ENCODE results near the gene FAM136A.
"Not testable (repeated sequence)": the region's sequence is repeated elsewhere in the genome, so short reads cannot be mapped to it uniquely, and the experiment has no call there.

FAM136A gene

DNA sequence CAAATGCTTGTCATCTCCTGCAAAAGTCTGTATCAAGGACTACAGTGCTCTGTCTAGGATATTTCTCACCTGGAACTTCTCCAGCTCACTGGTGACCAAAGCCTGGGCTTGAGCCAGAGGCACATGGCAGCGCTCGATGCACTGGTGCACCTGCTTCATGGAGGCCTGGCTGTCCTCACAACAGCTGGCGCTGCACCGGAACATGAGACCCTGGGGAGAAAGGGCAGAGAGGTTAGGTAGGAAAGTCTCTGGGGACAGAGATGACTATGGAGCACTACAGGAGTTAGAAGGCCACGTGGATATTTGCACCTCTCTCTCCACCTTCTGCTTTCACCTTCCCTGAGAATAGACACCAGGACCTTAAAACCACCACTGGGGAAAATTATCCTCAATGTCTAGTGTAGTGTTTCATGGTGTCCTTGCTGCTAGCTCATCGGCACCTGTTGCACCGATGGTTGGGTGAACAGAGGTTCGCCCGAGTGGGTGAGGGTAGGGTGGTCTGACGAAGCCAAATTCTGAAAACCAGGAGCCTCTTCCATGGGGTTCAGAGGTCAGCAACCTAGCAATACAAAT lies 1.0 kb downstream of the FAM136A start:
- H3K4me3 ChIP-seq (ENCODE audit: low read depth, low read length), result peak overlapping the region; percentile 90
- TF ChIP-seq, protein P1, sequence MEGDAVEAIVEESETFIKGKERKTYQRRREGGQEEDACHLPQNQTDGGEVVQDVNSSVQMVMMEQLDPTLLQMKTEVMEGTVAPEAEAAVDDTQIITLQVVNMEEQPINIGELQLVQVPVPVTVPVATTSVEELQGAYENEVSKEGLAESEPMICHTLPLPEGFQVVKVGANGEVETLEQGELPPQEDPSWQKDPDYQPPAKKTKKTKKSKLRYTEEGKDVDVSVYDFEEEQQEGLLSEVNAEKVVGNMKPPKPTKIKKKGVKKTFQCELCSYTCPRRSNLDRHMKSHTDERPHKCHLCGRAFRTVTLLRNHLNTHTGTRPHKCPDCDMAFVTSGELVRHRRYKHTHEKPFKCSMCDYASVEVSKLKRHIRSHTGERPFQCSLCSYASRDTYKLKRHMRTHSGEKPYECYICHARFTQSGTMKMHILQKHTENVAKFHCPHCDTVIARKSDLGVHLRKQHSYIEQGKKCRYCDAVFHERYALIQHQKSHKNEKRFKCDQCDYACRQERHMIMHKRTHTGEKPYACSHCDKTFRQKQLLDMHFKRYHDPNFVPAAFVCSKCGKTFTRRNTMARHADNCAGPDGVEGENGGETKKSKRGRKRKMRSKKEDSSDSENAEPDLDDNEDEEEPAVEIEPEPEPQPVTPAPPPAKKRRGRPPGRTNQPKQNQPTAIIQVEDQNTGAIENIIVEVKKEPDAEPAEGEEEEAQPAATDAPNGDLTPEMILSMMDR (conservative IDR thresholded peaks at IDR 0.05; ENCODE audit: low read depth, low read length), result no peak
- DNase-seq (ENCODE audit: low read depth), result no peak

DNA sequence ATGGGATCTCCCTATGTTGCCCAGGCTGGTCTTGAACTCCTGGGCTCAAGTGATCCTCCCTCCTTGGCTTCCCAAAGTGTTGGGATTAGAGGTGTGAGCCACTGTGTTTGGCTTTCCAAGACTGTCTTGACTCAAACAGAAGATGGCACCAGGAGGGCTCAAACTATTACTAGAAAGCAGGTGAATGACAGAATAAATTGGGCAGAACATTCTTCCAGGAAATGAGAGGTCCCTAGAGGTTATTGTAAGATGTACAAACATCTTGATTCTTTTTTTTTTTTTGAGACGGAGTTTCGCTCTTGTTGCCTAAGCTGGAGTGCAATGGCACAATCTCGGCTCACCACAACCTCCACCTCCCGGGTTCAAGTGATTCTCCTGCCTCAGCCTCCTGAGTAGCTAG lies 4.0 kb downstream of the FAM136A start:
- not testable (repeated sequence) for DNase-seq (ENCODE audit: low read depth); H3K4me3 ChIP-seq (ENCODE audit: low read depth, low read length)

DNA sequence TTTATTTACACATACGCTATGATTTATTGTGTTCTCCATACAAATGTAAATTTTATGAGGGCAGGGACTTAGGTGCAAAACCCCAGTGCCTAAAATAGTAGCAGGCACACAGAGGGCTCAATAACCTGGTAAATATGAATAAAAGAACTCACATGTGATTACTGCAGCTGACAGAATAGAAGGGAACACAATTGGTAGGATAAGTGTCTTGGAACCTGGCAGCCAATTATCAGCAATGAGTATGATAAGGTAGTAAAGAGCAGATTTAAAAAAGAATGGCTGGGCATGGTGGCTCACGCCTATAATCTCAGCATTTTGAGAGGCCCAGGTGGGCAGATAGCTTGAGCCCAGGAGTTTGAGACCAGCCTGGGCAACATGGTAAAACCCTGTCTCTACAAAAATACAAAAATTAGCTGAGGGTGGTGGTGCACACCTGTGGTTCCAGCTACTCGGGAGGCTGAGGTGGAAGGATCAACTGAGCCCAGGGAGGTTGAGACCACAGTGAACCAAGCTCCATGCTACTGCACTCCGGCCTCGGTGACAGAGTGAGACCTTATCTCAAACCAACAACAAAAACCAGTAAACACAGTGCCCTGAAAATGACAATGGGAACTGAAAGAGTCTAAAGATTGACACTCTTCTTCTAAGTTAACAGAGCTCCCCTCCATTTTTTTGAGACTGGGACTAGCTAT lies 18.2 kb downstream of the FAM136A start:
- no peak for DNase-seq (ENCODE audit: low read depth)
- H3K4me3 ChIP-seq (ENCODE audit: low read depth, low read length), result no peak overlapping the region
- TF ChIP-seq, protein P1 (conservative IDR thresholded peaks at IDR 0.05; ENCODE audit: low read depth, low read length), result no peak

DNA sequence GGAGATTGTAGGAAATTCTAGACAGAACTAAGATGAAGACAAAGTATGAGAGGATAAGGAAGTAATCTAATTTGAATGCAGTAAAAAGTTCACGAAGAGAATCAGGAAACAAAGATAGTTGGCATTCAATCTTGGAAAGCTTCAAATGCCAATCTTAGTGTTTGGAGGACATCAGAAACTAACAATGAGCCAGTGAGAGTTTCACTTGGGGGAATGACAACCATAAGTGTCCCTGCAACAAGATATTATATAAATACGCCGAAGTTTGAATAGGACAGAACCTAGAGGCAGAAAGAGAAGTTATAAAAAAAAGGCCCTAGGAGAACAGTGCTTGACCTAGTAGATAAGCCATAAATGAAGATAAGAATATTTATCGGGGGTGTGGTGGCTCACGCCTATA lies 19.4 kb downstream of the FAM136A start:
- TF ChIP-seq, protein P1 (conservative IDR thresholded peaks at IDR 0.05; ENCODE audit: low read depth, low read length), result no peak
- no peak for DNase-seq (ENCODE audit: low read depth)
- H3K4me3 ChIP-seq (ENCODE audit: low read depth, low read length), result no peak overlapping the region

DNA sequence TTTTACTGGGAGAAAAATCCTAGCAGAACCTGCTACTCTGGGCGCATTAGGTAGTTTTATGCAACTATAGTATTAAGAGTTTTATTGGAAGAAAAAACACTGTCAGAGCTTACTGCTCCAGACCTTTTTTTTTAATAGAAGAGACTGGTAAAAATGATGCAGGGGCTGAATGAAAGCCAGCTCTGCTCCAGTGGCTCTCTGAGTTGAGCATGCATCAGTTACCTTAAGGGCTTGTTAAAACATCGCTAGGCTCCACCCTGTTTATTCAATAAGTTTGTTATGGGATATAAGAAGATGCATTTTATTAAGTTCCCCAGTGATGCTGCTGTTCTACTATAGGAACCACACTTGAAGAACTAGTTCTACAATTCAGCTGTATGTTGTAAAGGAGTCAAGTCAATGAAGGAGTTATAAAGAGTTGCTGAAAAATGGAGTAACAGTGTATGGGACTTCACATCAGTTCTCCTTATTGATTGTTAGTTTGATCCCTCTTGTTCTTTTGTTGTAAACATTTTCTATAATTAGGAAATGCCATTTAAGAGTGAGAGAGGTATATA lies 21.5 kb downstream of the FAM136A start:
- H3K4me3 ChIP-seq (ENCODE audit: low read depth, low read length), result no peak overlapping the region
- no peak for DNase-seq (ENCODE audit: low read depth)
- TF ChIP-seq, protein P1 (conservative IDR thresholded peaks at IDR 0.05; ENCODE audit: low read depth, low read length), result no peak

DNA sequence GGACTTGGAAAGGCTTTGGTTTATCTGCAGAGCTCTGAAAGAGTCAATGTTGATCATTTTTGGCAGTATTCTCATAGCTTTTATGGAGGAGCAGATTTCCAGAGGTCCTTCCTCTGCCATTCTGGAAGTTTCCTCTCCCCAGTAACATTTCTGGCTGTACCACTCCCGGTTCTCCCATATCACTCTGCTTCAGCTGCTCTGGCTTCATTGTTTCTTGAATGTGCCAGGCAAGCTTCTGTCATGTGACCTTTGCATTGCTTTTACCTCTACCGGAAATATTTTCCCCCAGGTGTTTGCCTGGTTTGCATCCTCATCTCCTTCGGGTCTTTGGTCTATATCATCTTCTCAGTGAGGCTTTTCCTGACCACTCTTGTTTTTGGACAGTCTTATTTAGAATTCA lies 31.5 kb downstream of the FAM136A start:
- no peak for DNase-seq (ENCODE audit: low read depth)
- no peak overlapping the region for H3K4me3 ChIP-seq (ENCODE audit: low read depth, low read length)
- TF ChIP-seq, protein P1 (conservative IDR thresholded peaks at IDR 0.05; ENCODE audit: low read depth, low read length), result no peak

DNA sequence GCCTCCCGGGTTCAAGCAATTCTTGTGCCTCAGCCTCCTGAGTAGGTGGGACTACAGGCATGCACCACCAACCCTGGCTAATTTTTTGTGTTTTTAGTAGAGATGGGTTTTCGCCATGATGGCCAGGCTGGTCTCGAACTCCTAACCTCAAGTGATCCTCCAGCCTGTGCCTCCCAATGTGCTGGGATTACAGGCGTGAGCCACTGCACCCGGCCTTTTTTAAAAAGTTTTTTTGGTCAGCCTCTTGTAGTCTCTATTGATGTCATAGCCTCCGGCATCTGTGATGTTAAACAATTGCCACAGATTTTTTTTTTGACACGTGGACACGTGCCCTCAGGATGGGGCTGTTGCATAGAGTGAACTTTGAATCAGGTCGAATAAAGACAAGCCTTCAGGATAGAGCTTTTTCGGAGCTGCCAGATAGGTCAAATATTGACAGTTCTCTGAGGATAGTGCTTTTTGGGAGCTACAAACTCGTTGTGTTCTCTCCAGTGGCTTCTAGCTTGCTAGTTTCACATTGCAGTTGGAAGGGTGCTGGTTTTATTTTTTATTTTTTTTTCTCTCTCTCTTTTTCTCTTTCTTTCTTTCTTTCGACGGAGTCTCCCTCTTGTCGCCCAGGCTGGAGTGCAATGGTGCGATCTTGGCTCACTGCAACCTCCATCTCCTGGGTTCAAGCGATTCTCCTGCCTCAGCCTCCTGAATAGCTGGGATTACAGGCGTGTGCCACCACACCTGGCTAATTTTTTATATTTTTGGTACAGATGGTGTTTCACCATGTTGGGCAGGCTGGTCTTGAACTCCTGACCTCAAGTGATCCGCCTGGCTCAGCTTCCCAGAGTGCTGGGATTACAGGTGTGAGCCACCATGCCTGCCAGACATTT lies 32.2 kb downstream of the FAM136A start:
- not testable (repeated sequence) for H3K4me3 ChIP-seq (ENCODE audit: low read depth, low read length); DNase-seq (ENCODE audit: low read depth)

DNA sequence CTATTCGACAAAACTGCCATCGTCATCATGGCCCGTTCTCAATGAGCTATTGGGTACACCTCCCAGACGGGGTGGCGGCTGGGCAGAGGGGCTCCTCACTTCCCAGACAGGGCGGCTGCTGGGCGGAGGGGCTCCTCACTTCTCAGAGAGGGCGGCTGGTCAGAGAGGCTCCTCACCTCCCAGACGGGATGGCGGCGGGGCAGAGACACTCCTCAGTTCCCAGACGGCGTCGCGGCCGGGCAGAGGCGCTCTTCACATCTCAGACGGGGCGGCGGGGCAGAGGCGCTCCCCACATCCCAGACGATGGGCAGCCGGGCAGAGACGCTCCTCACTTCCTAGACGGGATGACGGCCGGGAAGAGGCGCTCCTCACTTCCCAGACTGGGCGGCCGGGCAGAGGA lies 34.9 kb downstream of the FAM136A start:
- DNase-seq (ENCODE audit: low read depth); H3K4me3 ChIP-seq (ENCODE audit: low read depth, low read length): not testable (repeated sequence)

Data from choroid plexus epithelial cell (primary cell).